ENCODE results near the gene RILPL2. TPM values are rescaled to one million over a fixed set of nuclear protein-coding genes. Genes with fewer than 3 reads are reported as not detected.

The RILPL2 gene
- total and polyA plus RNA-seq, 4 donors: 1.8 to 2.1 (median 2.0) TPM

DNA sequence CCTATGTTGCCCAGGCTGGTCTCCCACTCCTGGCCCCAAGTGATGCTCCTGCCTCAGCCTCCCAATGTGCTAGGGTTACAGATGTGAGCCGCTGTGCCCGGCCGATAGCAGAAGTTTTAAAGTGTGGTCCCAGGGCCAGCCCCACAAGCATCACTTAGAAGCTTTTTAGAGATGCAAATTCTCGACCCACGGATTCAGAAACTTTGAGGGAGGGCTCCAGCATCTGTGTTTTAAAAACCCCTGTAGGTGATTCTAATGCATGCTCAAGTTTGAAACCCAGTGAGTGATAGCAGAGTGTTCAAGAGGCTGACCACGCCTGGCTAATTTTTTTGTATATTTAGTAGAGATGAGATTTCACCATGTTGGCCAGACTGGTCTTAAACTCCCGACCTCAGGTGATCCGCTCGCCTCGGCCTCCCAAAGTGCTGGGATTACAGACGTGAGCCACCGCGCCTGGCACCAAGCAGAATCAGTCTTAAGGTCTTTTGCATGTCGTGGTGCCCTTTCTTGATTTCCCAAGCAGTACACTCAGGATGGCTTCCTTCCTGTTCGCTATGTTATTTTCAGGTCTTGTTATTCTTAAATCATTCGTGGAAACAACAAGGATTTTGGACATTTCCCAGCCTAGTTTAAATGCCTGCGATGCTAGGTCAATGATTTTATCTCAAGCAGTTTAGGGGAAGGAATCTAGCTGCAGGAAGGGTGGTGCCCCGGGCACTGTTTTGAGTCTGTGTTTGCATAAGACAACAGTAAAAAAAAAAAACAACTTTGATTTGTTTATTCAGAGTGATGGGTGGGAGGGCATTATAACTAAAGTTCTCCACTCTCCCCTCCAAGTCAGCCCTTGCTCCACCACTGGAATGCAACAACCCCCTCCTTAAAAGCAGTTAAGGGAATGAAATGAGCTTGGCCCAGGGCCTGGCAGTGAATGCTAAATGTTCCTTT, 9.2 kb upstream of the RILPL2 start:
- 61% methylated on average over 18 of the region's 18 CpGs for WGBS
- H3K4me1 ChIP-seq (ENCODE audit: control insufficient read depth in 4 of 4, insufficient read depth in 4 of 4, low read length in 3 of 4): no peaks in the 10 kb centered on the region
- no peak for DNase-seq (ENCODE audit: low spot score)
- TF ChIP-seq, protein P1, sequence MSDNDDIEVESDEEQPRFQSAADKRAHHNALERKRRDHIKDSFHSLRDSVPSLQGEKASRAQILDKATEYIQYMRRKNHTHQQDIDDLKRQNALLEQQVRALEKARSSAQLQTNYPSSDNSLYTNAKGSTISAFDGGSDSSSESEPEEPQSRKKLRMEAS (IDR thresholded peaks at IDR 0.05): no peak
- TF ChIP-seq SP1 (IDR thresholded peaks at IDR 0.05): peak; percentile 33
- peak overlapping the region in 1 of 2 donors; percentile 54 for H3K9ac ChIP-seq (ENCODE audit: low read depth in 1 of 2, low read length in 2 of 2)
- no peak overlapping the region for H3K4me3 ChIP-seq (ENCODE audit: low read depth in 1 of 3, low read length in 3 of 3)
- H3K36me3 ChIP-seq (ENCODE audit: control insufficient read depth in 4 of 4, insufficient read depth in 3 of 4, low read depth in 1 of 4, low read length in 3 of 4): no peaks in the 10 kb centered on the region
- no peaks in the 10 kb centered on the region for H3K9me3 ChIP-seq (ENCODE audit: control insufficient read depth in 4 of 4, low read length in 3 of 4)
- H3K27me3 ChIP-seq (ENCODE audit: control insufficient read depth in 4 of 4, insufficient read depth in 4 of 4, low read length in 3 of 4): no peaks in the 10 kb centered on the region
- H3K27ac ChIP-seq (ENCODE audit: low read depth in 1 of 2, low read length in 2 of 2): no peak overlapping the region

DNA sequence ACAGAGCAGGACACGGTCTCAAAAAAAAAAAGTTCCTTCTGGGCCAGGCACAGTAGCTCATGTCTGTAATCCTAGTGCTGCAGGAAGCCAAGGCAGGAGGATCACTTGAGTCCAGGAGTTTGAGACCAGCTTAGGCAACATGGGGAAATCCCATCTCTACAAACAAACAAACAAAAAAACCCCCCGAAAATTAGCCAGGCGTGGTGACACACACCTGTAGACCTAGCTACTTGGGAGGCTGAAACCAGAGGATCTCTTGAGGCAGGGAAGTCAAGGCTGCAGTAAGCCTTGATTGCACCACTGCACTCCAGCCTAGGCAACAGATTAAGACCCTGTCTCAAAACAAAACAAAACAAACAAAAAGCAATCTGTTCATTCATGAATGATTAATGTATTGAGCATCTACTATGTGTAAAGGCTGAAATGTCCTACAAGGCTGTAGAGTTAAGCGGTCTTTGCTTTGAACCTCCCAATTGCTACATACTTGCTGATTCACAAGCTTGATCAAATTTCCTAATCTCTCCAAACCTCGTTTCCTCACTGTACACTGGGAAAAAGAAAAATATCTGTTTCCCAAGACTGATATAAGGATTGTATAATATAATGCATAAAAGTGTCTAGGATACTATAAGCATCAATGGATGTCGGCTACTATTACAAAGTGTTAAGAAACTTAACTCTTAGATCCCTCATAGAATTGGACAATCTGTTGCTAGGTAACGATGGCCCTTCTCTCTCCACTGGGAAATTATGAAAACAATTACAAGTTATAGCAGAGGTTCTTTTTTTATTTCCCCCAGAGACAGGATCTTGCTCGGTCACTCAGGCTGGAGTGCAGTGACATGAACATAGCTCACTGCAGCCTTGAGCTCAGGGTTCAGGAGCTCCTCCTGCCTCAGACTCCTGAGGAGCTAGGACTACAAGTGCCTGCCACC, 7.9 kb upstream of the RILPL2 start:
- TF ChIP-seq NR2F2 (IDR thresholded peaks at IDR 0.05): no peak
- TF ChIP-seq, protein P1 (IDR thresholded peaks at IDR 0.05): no peak
- no peak for TF ChIP-seq GABPA (IDR thresholded peaks at IDR 0.05 in 1 of 2, conservative IDR thresholded peaks at IDR 0.05 in 1 of 2)
- TF ChIP-seq SP1 (IDR thresholded peaks at IDR 0.05): no peak
- no peak for TF ChIP-seq YY1 (IDR thresholded peaks at IDR 0.05)
- TF ChIP-seq, protein P2, sequence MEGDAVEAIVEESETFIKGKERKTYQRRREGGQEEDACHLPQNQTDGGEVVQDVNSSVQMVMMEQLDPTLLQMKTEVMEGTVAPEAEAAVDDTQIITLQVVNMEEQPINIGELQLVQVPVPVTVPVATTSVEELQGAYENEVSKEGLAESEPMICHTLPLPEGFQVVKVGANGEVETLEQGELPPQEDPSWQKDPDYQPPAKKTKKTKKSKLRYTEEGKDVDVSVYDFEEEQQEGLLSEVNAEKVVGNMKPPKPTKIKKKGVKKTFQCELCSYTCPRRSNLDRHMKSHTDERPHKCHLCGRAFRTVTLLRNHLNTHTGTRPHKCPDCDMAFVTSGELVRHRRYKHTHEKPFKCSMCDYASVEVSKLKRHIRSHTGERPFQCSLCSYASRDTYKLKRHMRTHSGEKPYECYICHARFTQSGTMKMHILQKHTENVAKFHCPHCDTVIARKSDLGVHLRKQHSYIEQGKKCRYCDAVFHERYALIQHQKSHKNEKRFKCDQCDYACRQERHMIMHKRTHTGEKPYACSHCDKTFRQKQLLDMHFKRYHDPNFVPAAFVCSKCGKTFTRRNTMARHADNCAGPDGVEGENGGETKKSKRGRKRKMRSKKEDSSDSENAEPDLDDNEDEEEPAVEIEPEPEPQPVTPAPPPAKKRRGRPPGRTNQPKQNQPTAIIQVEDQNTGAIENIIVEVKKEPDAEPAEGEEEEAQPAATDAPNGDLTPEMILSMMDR (IDR thresholded peaks at IDR 0.05; ENCODE audit: low read depth, low read length, missing input control): no peak
- TF ChIP-seq HNF4A (conservative IDR thresholded peaks at IDR 0.05): no peak
- no peak for TF ChIP-seq FOXA2 (IDR thresholded peaks at IDR 0.05)
- TF ChIP-seq, protein P3, sequence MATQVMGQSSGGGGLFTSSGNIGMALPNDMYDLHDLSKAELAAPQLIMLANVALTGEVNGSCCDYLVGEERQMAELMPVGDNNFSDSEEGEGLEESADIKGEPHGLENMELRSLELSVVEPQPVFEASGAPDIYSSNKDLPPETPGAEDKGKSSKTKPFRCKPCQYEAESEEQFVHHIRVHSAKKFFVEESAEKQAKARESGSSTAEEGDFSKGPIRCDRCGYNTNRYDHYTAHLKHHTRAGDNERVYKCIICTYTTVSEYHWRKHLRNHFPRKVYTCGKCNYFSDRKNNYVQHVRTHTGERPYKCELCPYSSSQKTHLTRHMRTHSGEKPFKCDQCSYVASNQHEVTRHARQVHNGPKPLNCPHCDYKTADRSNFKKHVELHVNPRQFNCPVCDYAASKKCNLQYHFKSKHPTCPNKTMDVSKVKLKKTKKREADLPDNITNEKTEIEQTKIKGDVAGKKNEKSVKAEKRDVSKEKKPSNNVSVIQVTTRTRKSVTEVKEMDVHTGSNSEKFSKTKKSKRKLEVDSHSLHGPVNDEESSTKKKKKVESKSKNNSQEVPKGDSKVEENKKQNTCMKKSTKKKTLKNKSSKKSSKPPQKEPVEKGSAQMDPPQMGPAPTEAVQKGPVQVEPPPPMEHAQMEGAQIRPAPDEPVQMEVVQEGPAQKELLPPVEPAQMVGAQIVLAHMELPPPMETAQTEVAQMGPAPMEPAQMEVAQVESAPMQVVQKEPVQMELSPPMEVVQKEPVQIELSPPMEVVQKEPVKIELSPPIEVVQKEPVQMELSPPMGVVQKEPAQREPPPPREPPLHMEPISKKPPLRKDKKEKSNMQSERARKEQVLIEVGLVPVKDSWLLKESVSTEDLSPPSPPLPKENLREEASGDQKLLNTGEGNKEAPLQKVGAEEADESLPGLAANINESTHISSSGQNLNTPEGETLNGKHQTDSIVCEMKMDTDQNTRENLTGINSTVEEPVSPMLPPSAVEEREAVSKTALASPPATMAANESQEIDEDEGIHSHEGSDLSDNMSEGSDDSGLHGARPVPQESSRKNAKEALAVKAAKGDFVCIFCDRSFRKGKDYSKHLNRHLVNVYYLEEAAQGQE (IDR thresholded peaks at IDR 0.05): no peak
- TF ChIP-seq FOXA1 (IDR thresholded peaks at IDR 0.05): no peak
- TF ChIP-seq RXRA (IDR thresholded peaks at IDR 0.05): no peak
- no peaks in the 10 kb centered on the region for H3K9me3 ChIP-seq (ENCODE audit: control insufficient read depth in 4 of 4, low read length in 3 of 4)
- WGBS: 83% methylated on average over 8 of the region's 8 CpGs
- no peaks in the 10 kb centered on the region for H3K36me3 ChIP-seq (ENCODE audit: control insufficient read depth in 4 of 4, insufficient read depth in 3 of 4, low read depth in 1 of 4, low read length in 3 of 4)
- DNase-seq (ENCODE audit: low spot score): no peak
- no peak overlapping the region for H3K27ac ChIP-seq (ENCODE audit: low read depth in 1 of 2, low read length in 2 of 2)
- no peak overlapping the region for H3K9ac ChIP-seq (ENCODE audit: low read depth in 1 of 2, low read length in 2 of 2)
- H3K4me3 ChIP-seq (ENCODE audit: low read depth in 1 of 3, low read length in 3 of 3): no peak overlapping the region
- H3K4me1 ChIP-seq (ENCODE audit: control insufficient read depth in 4 of 4, insufficient read depth in 4 of 4, low read length in 3 of 4): no peaks in the 10 kb centered on the region
- no peaks in the 10 kb centered on the region for H3K27me3 ChIP-seq (ENCODE audit: control insufficient read depth in 4 of 4, insufficient read depth in 4 of 4, low read length in 3 of 4)
